ENCODE data around the gene TMC4. TPM values are rescaled to one million over a fixed set of nuclear protein-coding genes. Genes with fewer than 3 reads are reported as not detected.

TMC4 gene
- total RNA-seq, 2 donors from 2014 or later = 0.38 to 1.1 TPM

- no peak for DNase-seq
- ATAC-seq = no peak
- intact Hi-C loops (cut with DNase I) = no loop called here
Measured at GRCh38 chr19:54160854-54161253, 12.1 kb downstream of the TMC4 start.

- no peak for DNase-seq
- intact Hi-C loops (cut with DNase I) = no loop called here
- ATAC-seq = no peak
Measured at GRCh38 chr19:54160182-54160811, 12.7 kb downstream of the TMC4 start.

GRCh38 chr19:54159352-54160181 is 13.4 kb downstream of the TMC4 start, which contains the start of gene LENG1:
Gene LENG1, minus strand, starts transcription at chr19:54159721. Its CDS starts 26 bp downstream, at chr19:54159695.
- intact Hi-C loops (cut with DNase I) = no loop called here
- peak; percentile 94 to 95 for ATAC-seq
- peak; percentile 100 for DNase-seq

- no peak for DNase-seq
- intact Hi-C loops (cut with DNase I) = no loop called here
- no peak for ATAC-seq
Measured at GRCh38 chr19:54158812-54159351, 14.1 kb downstream of the TMC4 start.

- intact Hi-C loops (cut with DNase I) = no loop called here
- ATAC-seq (no peak), DNase-seq (no peak)
Measured at GRCh38 chr19:54156953-54157352, 16.0 kb downstream of the TMC4 start.

GRCh38 chr19:54156490-54156889 is 16.5 kb downstream of the TMC4 start:
- intact Hi-C loops (cut with DNase I) = no loop called here
- no peak for ATAC-seq
- no peak for DNase-seq

- ATAC-seq = no peak
- intact Hi-C loops (cut with DNase I) = no loop called here
- DNase-seq = no peak
Measured at GRCh38 chr19:54155694-54156093, 17.3 kb downstream of the TMC4 start.

GRCh38 chr19:54154603-54155345 is 18.2 kb downstream of the TMC4 start:
- intact Hi-C loops (cut with DNase I) = no loop called here
- ATAC-seq (no peak), DNase-seq (no peak)

GRCh38 chr19:54153731-54154326 is 19.1 kb downstream of the TMC4 start:
- peak in 1 of 2 donors; percentile 1 for ATAC-seq
- intact Hi-C loops (cut with DNase I) = no loop called here

GRCh38 chr19:54152878-54153524 is 20.0 kb downstream of the TMC4 start:
- DNase-seq = no peak
- ATAC-seq = peak in 1 of 2 donors; percentile 16
- intact Hi-C loops (cut with DNase I) = no loop called here

More at GRCh38 chr19:54153731-54154326, 19.1 kb downstream of the TMC4 start:
- DNase-seq = no peak

GRCh38 chr19:54152267-54152666 is 20.7 kb downstream of the TMC4 start:
- ATAC-seq = no peak
- no peak for DNase-seq
- intact Hi-C loops (cut with DNase I) = no loop called here

- ATAC-seq (no peak), DNase-seq (no peak)
- intact Hi-C loops (cut with DNase I) = no loop called here
Measured at GRCh38 chr19:54151362-54152035, 21.5 kb downstream of the TMC4 start.

GRCh38 chr19:54149021-54149812 is 23.7 kb downstream of the TMC4 start:
- no peak for DNase-seq
- no peak for ATAC-seq
- intact Hi-C loops (cut with DNase I) = no loop called here

- intact Hi-C loops (cut with DNase I) = no loop called here
- ATAC-seq = no peak
Measured at GRCh38 chr19:54148158-54148557, 24.8 kb downstream of the TMC4 start.

GRCh38 chr19:54147676-54148075 is 25.3 kb downstream of the TMC4 start:
- intact Hi-C loops (cut with DNase I) = no loop called here
- DNase-seq (no peak), ATAC-seq (peak in 1 of 2 donors; percentile 50)

More at GRCh38 chr19:54148158-54148557, 24.8 kb downstream of the TMC4 start:
- no peak for DNase-seq

- intact Hi-C loops (cut with DNase I) = no loop called here
- ATAC-seq (no peak), DNase-seq (no peak)
Measured at GRCh38 chr19:54145541-54146158, 27.3 kb downstream of the TMC4 start.

Measured in left cardiac atrium (tissue), 4 donors.